ENCODE results near the gene CACNB1.

Gene CACNB1

DNA sequence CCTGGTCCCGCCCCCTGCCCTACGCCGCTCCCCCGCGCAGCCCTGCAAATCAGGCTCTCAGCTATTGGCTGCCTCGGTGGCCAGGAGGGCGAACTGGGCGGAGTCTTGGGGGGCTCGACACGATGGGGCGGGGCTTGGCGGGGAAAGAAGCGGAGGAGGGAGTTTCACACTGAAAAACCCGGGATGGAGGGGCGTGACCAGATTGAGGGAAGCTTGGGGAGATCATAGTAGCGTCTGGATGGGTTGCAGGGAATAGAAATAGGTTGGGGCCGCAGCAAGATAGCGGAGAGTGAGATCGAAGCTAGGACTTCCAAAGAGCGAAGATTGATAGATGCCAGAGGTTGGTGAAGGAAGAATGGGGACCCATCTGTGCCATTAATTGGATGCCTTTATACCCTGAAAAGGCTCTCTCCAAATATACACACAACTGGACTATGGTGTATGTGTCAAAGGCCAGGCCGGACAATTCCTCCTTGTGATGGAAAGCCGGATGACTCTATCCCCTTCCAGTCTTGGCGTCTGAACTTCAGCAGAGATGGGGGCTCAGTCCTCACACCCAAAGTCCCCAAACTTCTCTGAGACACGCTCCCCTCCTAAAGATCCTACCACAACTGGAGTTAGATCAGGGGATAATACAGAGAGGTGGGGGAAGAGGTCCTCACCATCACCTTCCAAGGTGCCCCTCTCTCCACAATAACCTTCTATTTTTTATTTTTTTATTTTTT is 28.7 kb upstream of the CACNB1 start:
- H3K27ac ChIP-seq (ENCODE audit: extremely low read depth, low read depth, low read length): no peak overlapping the region
- H3K9me3 ChIP-seq (ENCODE audit: control insufficient read depth, insufficient read depth, low read depth, low read length): no peaks in the 10 kb centered on the region
- ChIA-PET CTCF (interaction anchor here (0.5 to 9.1 kb wide), 4 partner anchors 15 to 61 kb away, joined by 3 to 151 read pairs (median 6); partner anchors contain the start of gene RPL19), POLR2A (interaction anchor here (0.5 to 1.3 kb wide), 12 partner anchors 10 to 462 kb away, joined by 3 to 16 read pairs (median 4); partner anchors contain the start of genes PGAP3 and RPL19)
- H3K36me3 ChIP-seq (ENCODE audit: control insufficient read depth in 2 of 2, insufficient read depth in 1 of 2, low read length in 2 of 2): no peaks in the 10 kb centered on the region
- peaks cover 6% of the 10 kb centered on the region for H3K4me1 ChIP-seq (ENCODE audit: control insufficient read depth, insufficient read depth, low read length)
- peak overlapping the region; percentile 30 for H3K4me3 ChIP-seq (ENCODE audit: low read depth, low read length)
- TF ChIP-seq ZNF132 (tag by site-specific recombination; IDR thresholded peaks at IDR 0.05; ENCODE audit: borderline replicate concordance) (no peak), SP2 (tag by site-specific recombination; IDR thresholded peaks at IDR 0.05) (peak; percentile 90), ZNF23 (tag by site-specific recombination; IDR thresholded peaks at IDR 0.05; ENCODE audit: borderline replicate concordance) (no peak), ZBTB1 (tag by site-specific recombination; IDR thresholded peaks at IDR 0.05) (no peak), KLF10 (tag by site-specific recombination; IDR thresholded peaks at IDR 0.05) (peak; percentile 88), EGR2 (tag by site-specific recombination; IDR thresholded peaks at IDR 0.05; ENCODE audit: low read depth) (peak; percentile 69), GLIS2 (tag by site-specific recombination; IDR thresholded peaks at IDR 0.05) (0 out of 2 replicates have a peak, but pooled peaks have one; percentile 31), WT1 (tag by site-specific recombination; IDR thresholded peaks at IDR 0.05) (no peak), REST (tag by site-specific recombination; IDR thresholded peaks at IDR 0.05) (no peak), ZNF558 (tag by site-specific recombination; IDR thresholded peaks at IDR 0.05) (no peak), GLI4 (tag by site-specific recombination; IDR thresholded peaks at IDR 0.05) (no peak), ZNF366 (tag by site-specific recombination; conservative IDR thresholded peaks at IDR 0.05) (peak; percentile 58), ZNF157 (tag by site-specific recombination; IDR thresholded peaks at IDR 0.05) (no peak), BCL11B (tag by site-specific recombination; IDR thresholded peaks at IDR 0.05; ENCODE audit: low read depth) (no peak), ZFHX2 (tag by site-specific recombination; conservative IDR thresholded peaks at IDR 0.05) (peak; percentile 51; the same call in 1 of the 2 replicates), SP3 (tag by site-specific recombination; IDR thresholded peaks at IDR 0.05) (peak; percentile 73), ZNF548 (tag by site-specific recombination; IDR thresholded peaks at IDR 0.05) (no peak), ZNF202 (tag by site-specific recombination; IDR thresholded peaks at IDR 0.05; ENCODE audit: borderline replicate concordance) (no peak), KLF9 (tag by site-specific recombination; IDR thresholded peaks at IDR 0.05; ENCODE audit: low read depth) (peak; percentile 76), ZBTB17 (tag by site-specific recombination; IDR thresholded peaks at IDR 0.05) (peak; percentile 93), ZNF133 (tag by site-specific recombination; IDR thresholded peaks at IDR 0.05) (no peak), ZNF670 (tag by site-specific recombination; IDR thresholded peaks at IDR 0.05; ENCODE audit: low read depth) (no peak), ZNF221 (tag by site-specific recombination; IDR thresholded peaks at IDR 0.05; ENCODE audit: borderline replicate concordance) (no peak), ZNF701 (tag by site-specific recombination; IDR thresholded peaks at IDR 0.05) (no peak), ZNF335 (tag by site-specific recombination; conservative IDR thresholded peaks at IDR 0.05) (no peak; the same call in 1 of the 2 replicates), KLF8 (tag by site-specific recombination; IDR thresholded peaks at IDR 0.05) (no peak), ZNF239 (tag by site-specific recombination; IDR thresholded peaks at IDR 0.05) (no peak)
- TF ChIP-seq, protein P1, sequence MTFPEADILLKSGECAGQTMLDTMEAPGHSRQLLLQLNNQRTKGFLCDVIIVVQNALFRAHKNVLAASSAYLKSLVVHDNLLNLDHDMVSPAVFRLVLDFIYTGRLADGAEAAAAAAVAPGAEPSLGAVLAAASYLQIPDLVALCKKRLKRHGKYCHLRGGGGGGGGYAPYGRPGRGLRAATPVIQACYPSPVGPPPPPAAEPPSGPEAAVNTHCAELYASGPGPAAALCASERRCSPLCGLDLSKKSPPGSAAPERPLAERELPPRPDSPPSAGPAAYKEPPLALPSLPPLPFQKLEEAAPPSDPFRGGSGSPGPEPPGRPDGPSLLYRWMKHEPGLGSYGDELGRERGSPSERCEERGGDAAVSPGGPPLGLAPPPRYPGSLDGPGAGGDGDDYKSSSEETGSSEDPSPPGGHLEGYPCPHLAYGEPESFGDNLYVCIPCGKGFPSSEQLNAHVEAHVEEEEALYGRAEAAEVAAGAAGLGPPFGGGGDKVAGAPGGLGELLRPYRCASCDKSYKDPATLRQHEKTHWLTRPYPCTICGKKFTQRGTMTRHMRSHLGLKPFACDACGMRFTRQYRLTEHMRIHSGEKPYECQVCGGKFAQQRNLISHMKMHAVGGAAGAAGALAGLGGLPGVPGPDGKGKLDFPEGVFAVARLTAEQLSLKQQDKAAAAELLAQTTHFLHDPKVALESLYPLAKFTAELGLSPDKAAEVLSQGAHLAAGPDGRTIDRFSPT (tag by site-specific recombination; IDR thresholded peaks at IDR 0.05): no peak
- TF ChIP-seq, protein P2, sequence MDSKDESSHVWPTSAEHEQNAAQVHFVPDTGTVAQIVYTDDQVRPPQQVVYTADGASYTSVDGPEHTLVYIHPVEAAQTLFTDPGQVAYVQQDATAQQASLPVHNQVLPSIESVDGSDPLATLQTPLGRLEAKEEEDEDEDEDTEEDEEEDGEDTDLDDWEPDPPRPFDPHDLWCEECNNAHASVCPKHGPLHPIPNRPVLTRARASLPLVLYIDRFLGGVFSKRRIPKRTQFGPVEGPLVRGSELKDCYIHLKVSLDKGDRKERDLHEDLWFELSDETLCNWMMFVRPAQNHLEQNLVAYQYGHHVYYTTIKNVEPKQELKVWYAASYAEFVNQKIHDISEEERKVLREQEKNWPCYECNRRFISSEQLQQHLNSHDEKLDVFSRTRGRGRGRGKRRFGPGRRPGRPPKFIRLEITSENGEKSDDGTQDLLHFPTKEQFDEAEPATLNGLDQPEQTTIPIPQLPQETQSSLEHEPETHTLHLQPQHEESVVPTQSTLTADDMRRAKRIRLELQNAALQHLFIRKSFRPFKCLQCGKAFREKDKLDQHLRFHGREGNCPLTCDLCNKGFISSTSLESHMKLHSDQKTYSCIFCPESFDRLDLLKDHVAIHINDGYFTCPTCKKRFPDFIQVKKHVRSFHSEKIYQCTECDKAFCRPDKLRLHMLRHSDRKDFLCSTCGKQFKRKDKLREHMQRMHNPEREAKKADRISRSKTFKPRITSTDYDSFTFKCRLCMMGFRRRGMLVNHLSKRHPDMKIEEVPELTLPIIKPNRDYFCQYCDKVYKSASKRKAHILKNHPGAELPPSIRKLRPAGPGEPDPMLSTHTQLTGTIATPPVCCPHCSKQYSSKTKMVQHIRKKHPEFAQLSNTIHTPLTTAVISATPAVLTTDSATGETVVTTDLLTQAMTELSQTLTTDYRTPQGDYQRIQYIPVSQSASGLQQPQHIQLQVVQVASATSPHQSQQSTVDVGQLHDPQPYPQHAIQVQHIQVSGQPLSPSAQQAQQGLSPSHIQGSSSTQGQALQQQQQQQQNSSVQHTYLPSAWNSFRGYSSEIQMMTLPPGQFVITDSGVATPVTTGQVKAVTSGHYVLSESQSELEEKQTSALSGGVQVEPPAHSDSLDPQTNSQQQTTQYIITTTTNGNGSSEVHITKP (tag by site-specific recombination; IDR thresholded peaks at IDR 0.05): 0 out of 2 replicates have a peak, but pooled peaks have one; percentile 84

Data from HEK293 (cell line).